ENCODE measurements around the gene MAP2K5. TPM values are rescaled to one million over a fixed set of nuclear protein-coding genes. Genes with fewer than 3 reads are reported as not detected.

The MAP2K5 gene
- total RNA-seq, 4 donors from 2014 or later: 10.2 to 13.8 (median 11.9) TPM

DNA sequence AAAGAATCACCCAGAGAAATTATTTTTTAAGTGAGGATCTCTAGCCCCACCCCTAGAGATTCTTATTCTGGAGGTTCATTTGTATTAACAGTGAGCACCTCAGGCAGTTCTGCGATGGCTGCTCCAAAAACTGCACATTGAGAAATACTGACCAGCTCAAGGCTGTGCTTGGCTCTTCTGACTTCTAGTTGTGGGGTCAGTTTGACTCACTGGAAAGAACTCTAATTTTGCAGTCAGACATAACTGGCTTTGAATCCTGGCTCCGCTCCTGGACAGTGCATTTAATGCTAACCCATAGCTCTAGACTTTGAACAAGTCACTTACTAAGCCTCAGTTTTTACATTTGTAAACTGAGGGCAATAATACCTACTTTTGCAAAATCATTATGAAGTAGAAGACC, 159.2 kb downstream of the MAP2K5 start:
- H3K4me3 ChIP-seq: no peak overlapping the region
- H3K27ac ChIP-seq: no peak overlapping the region
- 75 to 84% methylated on average over 2 of the region's 2 CpGs for WGBS, 2 donors
- TF ChIP-seq EP300 (IDR thresholded peaks at IDR 0.05): no peak
- TF ChIP-seq, protein P1, sequence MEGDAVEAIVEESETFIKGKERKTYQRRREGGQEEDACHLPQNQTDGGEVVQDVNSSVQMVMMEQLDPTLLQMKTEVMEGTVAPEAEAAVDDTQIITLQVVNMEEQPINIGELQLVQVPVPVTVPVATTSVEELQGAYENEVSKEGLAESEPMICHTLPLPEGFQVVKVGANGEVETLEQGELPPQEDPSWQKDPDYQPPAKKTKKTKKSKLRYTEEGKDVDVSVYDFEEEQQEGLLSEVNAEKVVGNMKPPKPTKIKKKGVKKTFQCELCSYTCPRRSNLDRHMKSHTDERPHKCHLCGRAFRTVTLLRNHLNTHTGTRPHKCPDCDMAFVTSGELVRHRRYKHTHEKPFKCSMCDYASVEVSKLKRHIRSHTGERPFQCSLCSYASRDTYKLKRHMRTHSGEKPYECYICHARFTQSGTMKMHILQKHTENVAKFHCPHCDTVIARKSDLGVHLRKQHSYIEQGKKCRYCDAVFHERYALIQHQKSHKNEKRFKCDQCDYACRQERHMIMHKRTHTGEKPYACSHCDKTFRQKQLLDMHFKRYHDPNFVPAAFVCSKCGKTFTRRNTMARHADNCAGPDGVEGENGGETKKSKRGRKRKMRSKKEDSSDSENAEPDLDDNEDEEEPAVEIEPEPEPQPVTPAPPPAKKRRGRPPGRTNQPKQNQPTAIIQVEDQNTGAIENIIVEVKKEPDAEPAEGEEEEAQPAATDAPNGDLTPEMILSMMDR (IDR thresholded peaks at IDR 0.05): no peak
- TF ChIP-seq POLR2A (IDR thresholded peaks at IDR 0.05): no peak
- H3K9me3 ChIP-seq: no peaks in the 10 kb centered on the region
- no peak for DNase-seq (ENCODE audit: low spot score in 2 of 2)
- H3K27me3 ChIP-seq: no peaks in the 10 kb centered on the region
- H3K36me3 ChIP-seq: peaks cover 0 to 57% (median 0%) of the 10 kb centered on the region in 3 donors
- H3K4me1 ChIP-seq: no peaks in the 10 kb centered on the region

DNA sequence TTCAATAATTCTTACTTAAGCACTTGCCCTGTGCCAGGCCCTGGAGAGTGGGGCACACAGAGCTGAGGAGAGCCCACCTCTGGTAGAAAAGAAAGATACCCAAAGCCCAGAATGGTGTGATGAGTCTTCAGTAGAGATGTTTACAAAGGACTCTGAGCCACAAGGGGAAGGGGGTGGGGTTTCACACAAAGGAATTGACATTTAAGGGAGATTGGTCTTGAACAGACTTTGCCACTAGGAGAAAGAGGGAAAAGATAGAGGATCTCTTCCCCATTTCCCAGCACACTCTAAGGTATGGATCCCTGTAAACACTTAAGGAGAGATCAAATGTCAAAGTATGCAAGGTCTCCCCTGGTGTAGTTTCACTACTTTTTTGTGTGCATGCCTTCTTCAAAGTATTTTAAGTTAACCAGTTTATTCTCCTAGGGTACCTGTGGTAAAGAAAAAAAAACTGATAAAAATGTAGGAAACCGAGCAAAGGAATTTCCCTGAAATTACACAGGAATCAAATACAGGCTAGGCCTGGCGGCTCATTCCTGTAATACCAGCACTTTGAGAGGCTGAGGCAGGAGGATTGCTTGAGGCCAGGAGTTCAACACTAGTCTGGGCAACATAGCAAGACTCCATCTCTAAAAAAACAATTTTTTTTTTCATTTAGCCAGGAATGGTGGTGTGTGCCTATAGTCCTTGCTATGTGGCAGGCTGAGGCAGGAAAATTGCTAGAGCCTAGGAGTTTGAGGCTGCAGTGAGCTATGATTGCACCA, 165.2 kb downstream of the MAP2K5 start:
- TF ChIP-seq EP300 (IDR thresholded peaks at IDR 0.05) (no peak), POLR2A (IDR thresholded peaks at IDR 0.05) (no peak)
- TF ChIP-seq, protein P1 (IDR thresholded peaks at IDR 0.05): no peak
- H3K9me3 ChIP-seq: no peaks in the 10 kb centered on the region
- WGBS, 2 donors: 89 to 94% methylated on average over 2 of the region's 2 CpGs

DNA sequence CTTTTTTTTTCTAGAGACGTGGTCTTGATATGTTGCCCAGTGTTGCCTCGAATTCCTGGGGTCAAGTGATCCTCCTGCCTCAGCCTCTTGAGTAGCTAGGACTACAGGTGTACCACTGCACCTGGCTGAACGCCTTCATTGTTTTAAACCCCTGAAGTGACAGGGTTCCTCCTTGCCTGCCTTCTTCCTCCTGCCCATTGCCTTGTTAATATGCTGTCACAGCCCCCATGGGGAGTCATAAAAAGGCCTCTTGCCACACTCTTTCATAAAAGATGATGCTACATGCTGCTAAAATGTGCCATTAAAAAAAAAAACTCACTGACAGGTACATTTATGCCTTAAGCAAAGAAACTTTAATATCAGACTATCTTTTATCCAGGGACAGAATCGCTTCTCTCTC, 166.0 kb downstream of the MAP2K5 start:
- WGBS, 2 donors: 84 to 87% methylated on average over 4 of the region's 4 CpGs

More for the DNA sequence above, 165.2 kb downstream of the MAP2K5 start:
- Histone ChIP-seq H3K27me3 (no peaks in the 10 kb centered on the region), H3K36me3 (peaks cover 0 to 56% (median 0%) of the 10 kb centered on the region in 3 donors), H3K4me1 (no peaks in the 10 kb centered on the region), H3K4me3 (no peak overlapping the region), H3K27ac (no peak overlapping the region)
- DNase-seq (ENCODE audit: low spot score in 2 of 2): no peak

DNA sequence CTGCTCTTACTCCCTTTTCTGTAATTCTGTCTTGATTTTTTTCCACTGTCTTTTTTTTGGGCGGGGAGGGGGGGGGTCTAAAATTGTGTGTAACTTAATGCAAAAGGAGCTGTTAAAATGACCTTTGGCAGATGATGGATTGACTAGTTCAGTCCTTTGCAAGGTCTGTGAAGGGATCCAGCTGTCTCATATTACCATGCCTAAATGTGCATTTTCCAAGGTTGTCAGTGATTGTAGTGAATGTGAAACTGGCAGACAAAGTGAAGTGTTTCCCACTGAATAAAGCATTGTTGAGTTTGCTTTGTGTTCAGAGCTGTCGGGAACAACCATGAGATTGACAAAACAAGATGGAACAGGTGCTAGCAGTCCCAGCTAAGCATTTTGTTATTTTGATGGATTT, 172.7 kb downstream of the MAP2K5 start:
- no peaks in the 10 kb centered on the region for H3K27me3 ChIP-seq
- WGBS, 2 donors: 65 to 74% methylated on average over 2 of the region's 2 CpGs
- H3K4me3 ChIP-seq: no peak overlapping the region
- peaks cover 0 to 9% (median 0%) of the 10 kb centered on the region in 3 donors for H3K36me3 ChIP-seq
- no peaks in the 10 kb centered on the region for H3K9me3 ChIP-seq
- TF ChIP-seq, protein P1 (IDR thresholded peaks at IDR 0.05): no peak
- TF ChIP-seq EP300 (IDR thresholded peaks at IDR 0.05) (no peak), POLR2A (IDR thresholded peaks at IDR 0.05) (no peak)
- no peak overlapping the region for H3K27ac ChIP-seq
- DNase-seq (ENCODE audit: low spot score in 2 of 2): no peak
- no peaks in the 10 kb centered on the region for H3K4me1 ChIP-seq

More for the DNA sequence above, 166.0 kb downstream of the MAP2K5 start:
- Histone ChIP-seq H3K27me3 (no peaks in the 10 kb centered on the region), H3K27ac (no peak overlapping the region), H3K9me3 (no peaks in the 10 kb centered on the region), H3K36me3 (peaks cover 0 to 50% (median 0%) of the 10 kb centered on the region in 3 donors), H3K4me1 (no peaks in the 10 kb centered on the region), H3K4me3 (no peak overlapping the region)
- TF ChIP-seq, protein P1 (IDR thresholded peaks at IDR 0.05): no peak
- TF ChIP-seq EP300 (IDR thresholded peaks at IDR 0.05) (no peak), POLR2A (IDR thresholded peaks at IDR 0.05) (no peak)
- DNase-seq (ENCODE audit: low spot score in 2 of 2): no peak

DNA sequence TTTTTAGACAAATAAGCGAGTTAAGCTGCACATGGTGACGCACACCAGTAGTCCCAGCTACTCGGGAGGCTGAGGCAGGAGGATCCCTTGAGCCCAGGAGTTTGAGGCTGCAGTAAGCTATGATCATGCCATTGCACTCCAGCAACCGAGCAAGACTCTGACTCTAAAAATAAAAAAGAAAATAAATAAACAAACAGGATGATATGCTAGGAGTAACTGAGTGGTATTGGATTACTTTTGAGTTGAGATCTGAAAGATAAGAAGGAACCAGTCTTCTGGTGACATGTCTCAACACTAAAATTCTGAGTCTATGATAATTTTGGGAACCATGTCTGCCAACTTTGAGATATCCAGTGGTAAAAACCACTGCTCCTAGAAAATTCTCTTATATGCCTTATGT, 173.7 kb downstream of the MAP2K5 start:
- TF ChIP-seq, protein P1 (IDR thresholded peaks at IDR 0.05): no peak
- no peak for TF ChIP-seq POLR2A (IDR thresholded peaks at IDR 0.05)
- TF ChIP-seq EP300 (IDR thresholded peaks at IDR 0.05): no peak
- H3K27ac ChIP-seq: no peak overlapping the region

More for the DNA sequence above, 173.7 kb downstream of the MAP2K5 start:
- Histone ChIP-seq H3K27me3 (no peaks in the 10 kb centered on the region), H3K36me3 (peaks cover 0 to 7% (median 0%) of the 10 kb centered on the region in 3 donors), H3K9me3 (no peaks in the 10 kb centered on the region), H3K4me3 (no peak overlapping the region), H3K4me1 (no peaks in the 10 kb centered on the region)
- no peak for DNase-seq (ENCODE audit: low spot score in 2 of 2)
- WGBS, 2 donors: 89 to 92% methylated on average over 4 of the region's 4 CpGs

All from tibial nerve (tissue), 4 donors.